Epithelial cell of proximal tubule (primary cell): Measurements from ENCODE around the gene KCNK4. TPM values are rescaled to one million over a fixed set of nuclear protein-coding genes. Genes with fewer than 3 reads are reported as not detected.

ENCODE experiments used
- DNase-seq: peaks from one replicate; pipeline ENCODE4 v3.0.0-alpha.2; 2011; ENCODE audit warnings: low read depth
- H3K4me3 ChIP-seq: 2 replicates; pipeline ENCODE4 v1.5.1; 2011; ENCODE audit warnings: low read depth, mild to moderate bottlenecking, low read length
- CTCF ChIP-seq: conservative IDR thresholded peaks from 2 replicates; pipeline ENCODE4 v1.5.1; 2012; ENCODE audit warnings: low read depth, mild to moderate bottlenecking, low read length
- total RNA-seq: library from RNA; depleted of rRNA; stranded (reverse); fragments of >200 nt; gene quantifications from 2 replicates; pipeline ENCODE4 v1.2.3, GENCODE V29; 2015

The KCNK4 gene
- total RNA-seq, 1 donor from 2014 or later: not detected

- DNase-seq: no peak
- no peak overlapping the region for H3K4me3 ChIP-seq
- peak; percentile 58 for TF ChIP-seq CTCF
These were observed 52.9 kb downstream of the KCNK4 start for GRCh38 chr11:64343767-64344559.

- DNase-seq: no peak
- TF ChIP-seq CTCF: no peak
- H3K4me3 ChIP-seq: no peak overlapping the region
These were observed 53.7 kb downstream of the KCNK4 start for GRCh38 chr11:64344787-64345186.

- DNase-seq: no peak
- H3K4me3 ChIP-seq: no peak overlapping the region
- no peak for TF ChIP-seq CTCF
These were observed 56.2 kb downstream of the KCNK4 start for GRCh38 chr11:64347193-64347867.

DNA sequence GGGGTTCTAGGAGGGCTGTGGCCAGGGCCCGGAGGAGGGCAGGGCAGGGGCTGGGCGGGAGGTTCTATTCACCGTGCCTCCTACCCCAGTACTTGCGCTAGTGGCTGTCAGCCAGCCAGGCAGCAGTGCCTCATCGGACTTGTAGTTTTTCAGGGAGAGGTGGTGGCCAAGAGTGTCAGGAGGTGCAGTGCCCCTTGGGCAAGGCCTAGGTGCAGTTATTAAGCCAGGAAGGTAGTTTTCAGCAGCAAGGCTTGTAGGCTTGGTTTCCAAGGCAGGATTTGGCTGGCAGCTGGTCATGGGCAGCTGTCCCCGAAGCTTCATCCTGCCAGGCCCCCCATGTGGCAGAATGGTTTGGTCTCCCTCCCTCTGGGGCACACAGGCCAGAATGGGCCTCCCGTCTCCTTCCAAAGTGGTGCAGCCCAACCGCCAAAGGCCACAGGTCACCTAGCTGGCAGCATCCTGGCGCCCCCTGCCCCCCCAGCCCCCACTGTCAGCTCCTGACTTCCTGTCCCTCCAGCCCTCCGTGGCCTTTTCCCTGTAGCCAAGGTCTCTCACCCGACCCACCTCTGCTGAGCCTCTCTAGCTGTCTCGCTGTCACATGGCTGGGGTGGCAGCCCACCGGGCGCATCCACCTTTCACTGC lies 57.4 kb downstream of the KCNK4 start:
- DNase-seq: no peak
- no peak for TF ChIP-seq CTCF

DNA sequence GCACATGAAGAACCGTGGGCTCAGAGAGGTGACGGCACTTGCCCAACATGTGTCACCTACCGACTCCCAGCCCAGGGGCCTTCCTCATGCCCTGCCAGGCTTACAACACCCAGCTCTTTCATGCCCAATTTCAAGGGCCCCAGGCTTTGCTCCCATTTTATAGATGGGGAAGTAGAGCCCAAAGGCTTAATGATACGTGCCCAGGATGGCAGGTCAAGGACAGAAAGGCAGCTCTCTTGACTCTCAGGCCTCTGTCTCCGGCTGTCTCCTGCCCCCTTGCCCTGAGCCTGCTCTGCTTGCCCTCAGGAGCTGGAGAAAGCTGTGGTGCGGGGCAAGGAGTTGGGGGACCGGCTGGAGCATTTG lies 57.9 kb downstream of the KCNK4 start:
- no peak for TF ChIP-seq CTCF
- H3K4me3 ChIP-seq: no peak overlapping the region
- no peak for DNase-seq

More for the DNA sequence above, 57.4 kb downstream of the KCNK4 start:
- no peak overlapping the region for H3K4me3 ChIP-seq

GRCh38 chr11:64349404-64349803 lies 58.3 kb downstream of the KCNK4 start:
- H3K4me3 ChIP-seq: no peak overlapping the region
- no peak for DNase-seq
- TF ChIP-seq CTCF: no peak

Other genes with a start within 250 kb of the KCNK4 start
- gene MACROD1, start 125.2 kb upstream of the KCNK4 start, total RNA-seq: 18.7 and 27.8 TPM in 2 replicates
- gene STIP1, start 105.1 kb upstream of the KCNK4 start, total RNA-seq: 275 and 315 TPM in 2 replicates
- 0.29 and 2.8 TPM in 2 replicates for gene FERMT3, start 84.6 kb upstream of the KCNK4 start, total RNA-seq
- gene TRPT1, start 65.1 kb upstream of the KCNK4 start, total RNA-seq: 63.3 and 98.1 TPM in 2 replicates
- 69.2 and 91.9 TPM in 2 replicates for gene NUDT22, start 65.0 kb upstream of the KCNK4 start, total RNA-seq
- gene DNAJC4, start 60.8 kb upstream of the KCNK4 start, total RNA-seq: 12.5 and 17.6 TPM in 2 replicates
- 15.6 and 25.7 TPM in 2 replicates for gene VEGFB, start 56.7 kb upstream of the KCNK4 start, total RNA-seq
- 72.6 and 184 TPM in 2 replicates for gene FKBP2, start 50.2 kb upstream of the KCNK4 start, total RNA-seq
- gene PPP1R14B, start 44.4 kb upstream of the KCNK4 start, total RNA-seq: 674 and 753 TPM in 2 replicates
- gene PLCB3, start 39.8 kb upstream of the KCNK4 start, total RNA-seq: 42.8 and 43.5 TPM in 2 replicates
- 113 and 156 TPM in 2 replicates for gene BAD, start 6.6 kb upstream of the KCNK4 start, total RNA-seq
- gene GPR137, start 5.5 kb upstream of the KCNK4 start, total RNA-seq: 16.3 and 24.8 TPM in 2 replicates
- gene CATSPERZ, start 9.1 kb downstream of the KCNK4 start, total RNA-seq: not detected in 2 replicates
- 47.2 and 61.9 TPM in 2 replicates for gene ESRRA, start 14.2 kb downstream of the KCNK4 start, total RNA-seq
- gene TRMT112, start 26.3 kb downstream of the KCNK4 start, total RNA-seq: 359 and 470 TPM in 2 replicates
- 284 and 357 TPM in 2 replicates for gene PRDX5, start 26.8 kb downstream of the KCNK4 start, total RNA-seq
- 2.5 and 4.8 TPM in 2 replicates for gene CCDC88B, start 48.9 kb downstream of the KCNK4 start, total RNA-seq
- 37.1 and 69.9 TPM in 2 replicates for gene RPS6KA4, start 67.9 kb downstream of the KCNK4 start, total RNA-seq